GM12873 (cell line): ENCODE data around the gene REEP6.

Experiments
- TF ChIP-seq, protein P1 (sequence below): IDR thresholded peaks from 2 replicates; pipeline ENCODE4 v1.5.1; 2012; ENCODE audit warnings: low read depth, mild to moderate bottlenecking, moderate library complexity, low read length, control low read depth; ENCODE audit not compliant: insufficient read depth; ENCODE audit errors: missing control alignments

The REEP6 gene

DNA sequence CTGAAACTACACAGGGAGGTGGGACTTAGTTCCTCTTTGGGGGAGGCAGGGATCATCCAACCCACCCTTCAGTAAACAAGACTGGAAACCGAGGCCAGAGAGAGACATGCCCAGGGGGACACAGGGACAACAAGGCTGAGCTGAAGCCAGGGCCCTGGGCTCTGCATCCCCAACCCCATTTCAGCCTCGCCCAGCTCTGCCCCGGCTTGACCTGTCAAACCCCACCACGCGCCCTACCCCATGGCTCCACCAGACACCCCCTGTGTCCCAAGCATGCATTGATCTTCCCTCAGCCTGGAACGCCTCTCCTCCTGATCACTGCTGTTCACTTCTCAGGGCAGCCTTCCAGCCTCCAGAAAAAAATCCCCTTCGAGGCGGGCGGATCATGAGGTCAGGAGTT lies 43.0 kb upstream of the REEP6 start:
- TF ChIP-seq, protein P1, sequence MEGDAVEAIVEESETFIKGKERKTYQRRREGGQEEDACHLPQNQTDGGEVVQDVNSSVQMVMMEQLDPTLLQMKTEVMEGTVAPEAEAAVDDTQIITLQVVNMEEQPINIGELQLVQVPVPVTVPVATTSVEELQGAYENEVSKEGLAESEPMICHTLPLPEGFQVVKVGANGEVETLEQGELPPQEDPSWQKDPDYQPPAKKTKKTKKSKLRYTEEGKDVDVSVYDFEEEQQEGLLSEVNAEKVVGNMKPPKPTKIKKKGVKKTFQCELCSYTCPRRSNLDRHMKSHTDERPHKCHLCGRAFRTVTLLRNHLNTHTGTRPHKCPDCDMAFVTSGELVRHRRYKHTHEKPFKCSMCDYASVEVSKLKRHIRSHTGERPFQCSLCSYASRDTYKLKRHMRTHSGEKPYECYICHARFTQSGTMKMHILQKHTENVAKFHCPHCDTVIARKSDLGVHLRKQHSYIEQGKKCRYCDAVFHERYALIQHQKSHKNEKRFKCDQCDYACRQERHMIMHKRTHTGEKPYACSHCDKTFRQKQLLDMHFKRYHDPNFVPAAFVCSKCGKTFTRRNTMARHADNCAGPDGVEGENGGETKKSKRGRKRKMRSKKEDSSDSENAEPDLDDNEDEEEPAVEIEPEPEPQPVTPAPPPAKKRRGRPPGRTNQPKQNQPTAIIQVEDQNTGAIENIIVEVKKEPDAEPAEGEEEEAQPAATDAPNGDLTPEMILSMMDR = no peak

DNA sequence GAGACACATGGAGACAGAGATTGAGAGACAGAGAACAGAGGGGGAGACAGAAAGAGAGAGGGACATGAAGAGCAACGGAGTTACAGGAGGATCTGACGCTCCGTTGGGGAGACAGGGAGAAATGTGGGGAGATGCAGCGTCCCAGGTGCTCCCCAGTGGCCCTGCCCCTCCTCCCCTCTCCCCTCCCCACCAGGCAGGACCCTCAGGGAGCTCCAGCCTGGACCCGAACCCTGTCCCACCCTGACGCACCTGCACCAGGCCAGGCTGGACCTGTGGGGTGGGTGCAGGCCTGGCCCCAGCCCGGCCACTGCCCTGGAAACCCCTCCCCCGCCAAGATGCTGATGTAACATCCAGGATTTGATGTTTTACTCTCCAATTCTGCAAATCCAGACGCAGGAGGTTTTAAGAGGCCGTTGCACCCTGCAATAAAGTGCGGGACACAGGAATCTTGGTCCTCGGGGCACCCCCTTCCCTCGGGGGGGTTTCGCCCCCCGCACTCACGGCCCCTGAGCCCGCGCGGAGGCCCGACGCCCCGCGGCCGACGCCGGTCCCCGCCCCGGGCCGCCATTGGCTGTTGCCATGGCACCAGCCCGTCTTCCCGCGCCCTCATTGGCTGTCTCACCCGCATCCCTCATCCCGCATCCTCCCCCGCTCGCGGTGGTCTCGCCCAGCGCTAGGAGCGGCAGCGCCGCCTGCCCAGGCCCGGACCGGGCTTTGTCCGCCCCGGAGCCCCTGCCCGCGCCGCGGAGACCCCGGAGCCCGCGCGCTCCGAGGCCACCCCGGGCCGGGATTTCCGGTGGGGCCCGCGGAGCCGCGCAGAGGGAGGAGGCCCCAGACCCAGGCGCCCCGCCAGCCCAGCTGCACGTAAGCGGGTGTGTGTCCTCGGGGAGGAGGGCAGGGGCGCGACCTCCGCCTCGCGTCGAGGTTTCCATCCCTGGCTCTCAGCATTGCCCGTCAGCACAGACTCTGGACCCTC lies 41.2 kb upstream of the REEP6 start, which contains the start of gene APC2:
Gene APC2 (plus strand): TSS at position 655 of the 976 bp plus-strand sequence. CDS start 2,881 bp downstream, outside the sequence.
- TF ChIP-seq, protein P1 = no peak

DNA sequence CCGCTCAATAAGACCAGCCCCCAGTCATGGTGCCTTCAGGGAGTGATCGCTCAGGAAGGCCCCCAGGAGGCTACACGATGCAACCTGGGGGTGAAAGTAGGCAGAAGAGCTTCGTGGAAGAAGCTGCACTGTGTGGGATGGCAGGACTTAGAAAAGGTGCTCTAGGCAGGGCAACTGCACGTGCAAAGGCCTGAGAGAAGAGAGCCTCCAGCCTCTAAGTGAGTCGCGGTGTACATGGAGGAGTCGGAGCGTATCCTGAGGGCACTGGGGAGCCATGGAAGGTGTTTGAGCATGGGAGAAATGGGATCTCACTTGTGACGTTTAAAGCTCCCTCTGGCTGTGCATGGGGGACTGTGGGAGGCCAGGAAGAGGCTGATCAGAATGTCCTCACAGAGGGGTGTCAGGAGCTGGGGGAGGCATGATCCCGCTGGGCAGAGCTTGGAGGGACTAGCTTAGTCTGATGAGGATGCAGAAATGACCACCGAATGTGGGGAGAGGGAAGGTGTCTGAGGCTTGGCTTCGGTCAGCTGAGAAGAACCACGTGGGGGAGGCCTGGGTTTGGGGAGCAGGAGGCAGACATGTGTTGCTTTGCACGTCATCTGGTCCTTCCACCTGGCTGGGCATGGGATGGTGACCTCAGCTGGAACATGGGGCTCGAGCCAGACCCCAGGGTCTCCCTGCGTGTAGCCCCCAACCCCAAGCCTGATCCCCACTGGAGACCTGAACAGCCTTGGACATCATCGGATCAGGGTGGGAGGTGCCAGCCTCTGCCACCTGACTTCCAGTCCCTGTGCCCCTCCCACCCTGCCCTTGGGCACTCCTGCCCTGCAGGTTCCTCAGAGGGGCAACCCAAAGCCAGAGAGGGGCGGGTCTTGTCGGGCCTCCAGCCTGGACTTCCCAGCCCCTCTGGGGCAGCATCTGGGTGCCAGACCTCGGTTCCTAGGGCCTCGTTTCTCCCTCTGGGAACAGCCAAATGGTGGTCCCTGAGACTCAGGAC lies 39.9 kb upstream of the REEP6 start:
- TF ChIP-seq, protein P1 = no peak

DNA sequence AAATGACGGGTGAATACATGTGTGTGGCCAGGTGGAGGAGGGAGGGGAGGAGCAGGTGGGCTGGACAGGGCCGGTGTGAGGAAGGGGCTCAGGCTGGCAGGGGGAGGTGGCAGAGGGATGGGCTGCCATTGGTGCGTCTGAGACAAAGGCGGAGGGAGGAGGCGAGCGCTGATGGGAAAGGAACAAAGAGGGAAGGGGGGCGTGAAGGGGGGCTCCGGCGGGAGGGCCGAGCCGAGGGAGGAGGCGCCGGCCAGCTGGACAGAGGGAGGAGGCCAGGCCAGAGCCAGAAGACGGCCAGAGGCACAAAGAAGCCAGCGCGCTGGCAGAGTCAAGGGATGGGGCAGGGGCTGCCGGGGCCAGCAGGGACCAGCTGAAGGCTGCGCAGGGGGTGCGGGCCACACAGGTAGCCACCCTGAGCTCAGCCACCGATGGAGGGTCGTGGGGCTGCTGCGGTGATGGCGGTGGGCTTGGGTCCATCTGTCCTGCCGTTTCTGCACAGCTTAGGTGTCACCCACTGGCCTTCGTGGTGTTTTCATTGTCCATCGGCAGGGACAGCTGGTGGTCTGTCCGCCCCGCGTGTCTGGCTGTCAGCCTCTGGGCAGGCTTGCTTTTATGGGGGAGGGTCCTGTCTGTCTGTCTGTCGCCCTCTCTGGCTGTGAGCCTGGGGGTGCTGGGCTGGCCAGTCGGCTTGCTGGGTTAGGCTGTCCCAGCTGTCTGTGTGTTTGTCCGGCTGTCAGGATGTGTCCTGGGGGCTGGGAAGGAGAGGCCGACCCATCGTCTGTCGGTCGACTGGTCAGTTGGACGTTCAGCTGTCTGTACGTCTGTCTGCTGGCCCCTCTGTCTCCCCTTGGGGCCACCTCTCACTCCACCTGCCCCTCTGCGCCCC lies 38.8 kb upstream of the REEP6 start:
- TF ChIP-seq, protein P1 = no peak

DNA sequence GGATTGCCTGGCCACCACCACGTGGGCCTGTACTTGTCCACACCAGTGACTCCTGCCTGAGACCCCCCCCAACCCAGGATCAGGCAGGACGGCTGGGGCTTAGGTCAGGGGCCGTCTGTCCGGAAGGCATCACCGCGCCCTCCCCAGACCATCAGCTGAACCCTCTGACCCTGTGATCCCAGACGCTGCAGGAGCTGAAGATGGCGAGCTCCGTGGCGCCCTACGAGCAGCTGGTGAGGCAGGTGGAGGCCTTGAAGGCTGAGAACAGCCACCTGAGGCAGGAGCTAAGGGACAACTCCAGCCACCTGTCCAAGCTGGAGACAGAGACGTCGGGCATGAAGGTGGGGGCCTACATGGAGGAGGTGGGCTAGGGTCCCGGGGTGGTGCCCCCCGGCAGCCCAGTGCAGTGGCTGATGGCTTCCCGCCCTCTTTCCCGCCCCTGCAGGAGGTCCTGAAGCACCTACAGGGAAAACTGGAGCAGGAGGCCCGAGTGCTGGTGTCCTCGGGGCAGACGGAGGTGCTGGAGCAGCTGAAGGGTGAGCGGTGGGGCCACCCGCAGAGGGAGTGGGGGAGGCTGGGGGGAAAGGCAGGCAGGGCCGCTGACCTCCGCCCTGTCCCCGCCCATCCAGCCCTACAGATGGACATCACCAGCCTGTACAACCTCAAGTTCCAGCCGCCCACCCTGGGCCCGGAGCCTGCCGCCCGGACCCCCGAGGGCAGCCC lies 38.0 kb upstream of the REEP6 start:
- TF ChIP-seq, protein P1 = no peak

DNA sequence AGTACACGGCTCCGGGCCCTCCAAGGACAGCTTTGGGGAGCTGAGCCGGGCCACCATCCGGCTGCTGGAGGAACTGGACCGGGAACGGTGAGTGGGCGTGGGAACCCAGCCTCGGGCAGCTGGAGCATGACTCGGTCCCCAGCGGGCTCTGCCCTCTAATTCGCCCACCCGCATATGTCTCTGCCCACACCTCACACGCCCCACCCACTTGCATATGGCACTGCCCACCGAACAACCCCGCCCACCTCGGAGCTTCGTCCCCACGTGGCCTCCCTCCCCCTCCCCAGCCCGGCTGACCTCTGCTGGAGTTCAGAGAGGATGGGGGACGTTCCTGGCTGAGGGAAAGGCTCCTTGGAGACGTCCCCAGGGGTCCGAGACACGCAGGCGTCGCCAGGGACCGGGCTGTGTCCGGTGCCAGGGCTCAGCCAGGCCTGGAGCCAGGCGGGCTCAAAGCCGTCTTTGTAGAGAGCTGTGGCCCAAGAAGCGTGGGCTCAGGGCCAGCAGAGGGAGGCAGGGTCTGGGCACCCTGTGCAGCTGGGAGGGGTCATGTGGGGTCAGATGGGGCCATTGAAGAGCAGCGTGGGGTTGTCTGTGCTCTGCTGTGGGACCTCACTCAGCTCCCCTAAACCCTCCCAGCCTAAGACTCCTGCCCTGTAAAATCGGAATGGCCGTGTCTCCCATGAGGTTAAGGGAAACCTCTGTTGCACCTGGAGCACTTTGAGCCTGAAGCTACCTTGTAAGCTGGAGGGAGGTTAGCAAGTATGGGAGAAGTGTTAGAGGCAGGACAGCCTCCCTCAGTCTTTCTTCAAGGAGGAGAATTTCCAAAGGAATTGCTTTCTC lies 37.2 kb upstream of the REEP6 start:
- TF ChIP-seq, protein P1 = no peak
